NOMO-1 treated with DMSO at 0.1 percent for 48 hours (cell line): Measurements from ENCODE around the gene DDX59.
A peak's percentile ranks its signal among the peaks of the same experiment; 100 is the strongest.

Source experiments
- DNase-seq: peaks from one replicate; lab custom pipeline; 2025; ENCODE audit not compliant: unreplicated experiment; lab: John Stamatoyannopoulos, UW

Gene DDX59

GRCh38 chr1:200671235-200671786 lies 1.6 kb upstream of the DDX59 start:
- no peak for DNase-seq

- peak; percentile 58 for DNase-seq
Measured at GRCh38 chr1:200670242-200671118, 773 bp upstream of the DDX59 start.

- DNase-seq: no peak
Measured at GRCh38 chr1:200668514-200669313, 993 bp downstream of the DDX59 start.

- no peak for DNase-seq
Measured at GRCh38 chr1:200666309-200666708, 3.4 kb downstream of the DDX59 start.

- no peak for DNase-seq
Measured at GRCh38 chr1:200665861-200666260, 3.8 kb downstream of the DDX59 start.

- no peak for DNase-seq
Measured at GRCh38 chr1:200660719-200661118, 9.0 kb downstream of the DDX59 start.

- no peak for DNase-seq
Measured at GRCh38 chr1:200659269-200659668, 10.4 kb downstream of the DDX59 start.

GRCh38 chr1:200658037-200658818 lies 11.5 kb downstream of the DDX59 start:
- DNase-seq: no peak

- peak; percentile 39 for DNase-seq
Measured at GRCh38 chr1:200654660-200655059, 15.0 kb downstream of the DDX59 start.

GRCh38 chr1:200653022-200653462 lies 16.7 kb downstream of the DDX59 start:
- DNase-seq: no peak

GRCh38 chr1:200652378-200652777 lies 17.3 kb downstream of the DDX59 start:
- no peak for DNase-seq

- DNase-seq: peak; percentile 86
Measured at GRCh38 chr1:200646515-200646914, 23.2 kb downstream of the DDX59 start.

- no peak for DNase-seq
Measured at GRCh38 chr1:200644021-200644420, 25.7 kb downstream of the DDX59 start.

GRCh38 chr1:200642481-200642880 lies 27.2 kb downstream of the DDX59 start:
- peak; percentile 46 for DNase-seq

GRCh38 chr1:200640963-200641401 lies 28.7 kb downstream of the DDX59 start:
- DNase-seq: peak; percentile 3

GRCh38 chr1:200640373-200640962 lies 29.2 kb downstream of the DDX59 start:
- no peak for DNase-seq

GRCh38 chr1:200638073-200638472 lies 31.6 kb downstream of the DDX59 start:
- no peak for DNase-seq

- no peak for DNase-seq
Measured at GRCh38 chr1:200636681-200637080, 33.0 kb downstream of the DDX59 start.

- DNase-seq: no peak
Measured at GRCh38 chr1:200634261-200635122, 35.2 kb downstream of the DDX59 start.
